ENCODE results near the gene LHX5.

LHX5 gene

GRCh38 chr12:113466454-113467141 is 5.1 kb downstream of the LHX5 start:
- no peak for TF ChIP-seq CTCF (IDR thresholded peaks at IDR 0.05; ENCODE audit: control insufficient read depth, insufficient read depth, low read depth, low read length, missing control alignments)
- DNase-seq (ENCODE audit: low read depth), result no peak
- H3K4me3 ChIP-seq (ENCODE audit: control insufficient read depth, low read depth, low read length), result no peak overlapping the region

GRCh38 chr12:113465808-113466453 is 5.7 kb downstream of the LHX5 start:
- TF ChIP-seq CTCF (IDR thresholded peaks at IDR 0.05; ENCODE audit: control insufficient read depth, insufficient read depth, low read depth, low read length, missing control alignments), result no peak

GRCh38 chr12:113464852-113465719 is 6.6 kb downstream of the LHX5 start:
- no peak for DNase-seq (ENCODE audit: low read depth)
- no peak for TF ChIP-seq CTCF (IDR thresholded peaks at IDR 0.05; ENCODE audit: control insufficient read depth, insufficient read depth, low read depth, low read length, missing control alignments)
- no peak overlapping the region for H3K4me3 ChIP-seq (ENCODE audit: control insufficient read depth, low read depth, low read length)

More at GRCh38 chr12:113465808-113466453, 5.7 kb downstream of the LHX5 start:
- DNase-seq (ENCODE audit: low read depth), result no peak
- H3K4me3 ChIP-seq (ENCODE audit: control insufficient read depth, low read depth, low read length), result no peak overlapping the region

GRCh38 chr12:113464452-113464775 is 7.3 kb downstream of the LHX5 start:
- H3K4me3 ChIP-seq (ENCODE audit: control insufficient read depth, low read depth, low read length), result no peak overlapping the region
- DNase-seq (ENCODE audit: low read depth), result no peak
- TF ChIP-seq CTCF (IDR thresholded peaks at IDR 0.05; ENCODE audit: control insufficient read depth, insufficient read depth, low read depth, low read length, missing control alignments), result no peak

GRCh38 chr12:113463746-113464451 is 7.8 kb downstream of the LHX5 start:
- no peak overlapping the region; the same call in 1 of the 2 replicates for H3K4me3 ChIP-seq (ENCODE audit: control insufficient read depth, low read depth, low read length)
- no peak for TF ChIP-seq CTCF (IDR thresholded peaks at IDR 0.05; ENCODE audit: control insufficient read depth, insufficient read depth, low read depth, low read length, missing control alignments)
- no peak for DNase-seq (ENCODE audit: low read depth)
